IMR-90 (cell line): ENCODE measurements around the gene SEC14L6. TPM values are rescaled to one million over a fixed set of nuclear protein-coding genes. Genes with fewer than 3 reads are reported as not detected.

ENCODE experiments used
- ATAC-seq: fragments of 200-7000 bp; cut with Tn5 transposase; 2 replicates; pipeline ENCODE4 v1.9.1; 2020; ENCODE audit warnings: low read depth, mild to moderate bottlenecking, moderate library complexity
- BruUV-seq: library from RNA; stranded (reverse); fragments of 400-500 nt; replicated peaks from 2 replicates; lab custom pipeline; 2021; lab: Mats Ljungman, UMichigan
- CTCF ChIA-PET: fragments of 300-600 bp; formaldehyde crosslinking; extraction: SDS; loops from one replicate; lab custom pipeline; 2021; ENCODE audit warnings: antibody characterized with exemption; lab: Yijun Ruan, JAX
- POLR2A ChIA-PET: fragments of 300-600 bp; sonication (Branson Sonifier 250); formaldehyde crosslinking; loops from one replicate; lab custom pipeline; 2022; ENCODE audit warnings: antibody characterized with exemption; ENCODE audit not compliant: unreplicated experiment; lab: Charles Lee
- DNase-seq: peaks from one replicate; pipeline ENCODE4 v3.0.0; 2013
- H2AFZ ChIP-seq: replicated peaks from 2 replicates; pipeline ENCODE3; 2013; ENCODE audit warnings: low read length, mild to moderate bottlenecking; ENCODE audit not compliant: poor library complexity
- H2AK5ac ChIP-seq: 2 replicates; pipeline ENCODE4 v1.6.1; 2013; ENCODE audit warnings: low read depth, low read length, inconsistent platforms
- H2AK9ac ChIP-seq: replicated peaks from 2 replicates; pipeline ENCODE3; 2013; ENCODE audit warnings: mild to moderate bottlenecking, low read depth, low read length, moderate library complexity; ENCODE audit not compliant: poor library complexity
- H2BK120ac ChIP-seq: 2 replicates; pipeline ENCODE4 v1.6.1; 2013; ENCODE audit warnings: low read depth, low read length, inconsistent platforms
- H2BK15ac ChIP-seq: 3 replicates; pipeline ENCODE4 v1.6.1; 2013; ENCODE audit warnings: low read depth, low read length, inconsistent platforms
- H2BK20ac ChIP-seq: 2 replicates; pipeline ENCODE4 v1.6.1; 2013; ENCODE audit warnings: low read depth, mild to moderate bottlenecking, inconsistent platforms, low read length, moderate library complexity
- H2BK5ac ChIP-seq: 2 replicates; pipeline ENCODE4 v1.6.1; 2013; ENCODE audit warnings: mild to moderate bottlenecking, low read depth, low read length, inconsistent platforms; ENCODE audit not compliant: poor library complexity, severe bottlenecking
- H3K14ac ChIP-seq: replicated peaks from 2 replicates; pipeline ENCODE4 v1.6.1; 2013; ENCODE audit warnings: low read depth, low read length, inconsistent platforms
- H3K18ac ChIP-seq: 2 replicates; pipeline ENCODE4 v1.6.1; 2013; ENCODE audit warnings: low read depth, low read length, control low read depth
- H3K23ac ChIP-seq: 2 replicates; pipeline ENCODE4 v1.6.1; 2013; ENCODE audit warnings: low read depth, low read length, inconsistent platforms
- H3K27ac ChIP-seq: 2 replicates; pipeline ENCODE4 v1.5.1; 2013; ENCODE audit warnings: mild to moderate bottlenecking, control low read depth, low read length; ENCODE audit not compliant: insufficient read depth
- H3K27me3 ChIP-seq: 2 replicates; pipeline ENCODE4 v1.6.1; 2013; ENCODE audit warnings: low read length; ENCODE audit not compliant: control insufficient read depth, insufficient read depth
- H3K36me3 ChIP-seq: 2 replicates; pipeline ENCODE4 v1.6.1; 2013; ENCODE audit warnings: low read length, mixed read lengths; ENCODE audit not compliant: control insufficient read depth, insufficient read depth
- H3K4ac ChIP-seq: 2 replicates; pipeline ENCODE4 v1.6.1; 2013; ENCODE audit warnings: low read depth, low read length, inconsistent platforms
- H3K4me1 ChIP-seq: 2 replicates; pipeline ENCODE4 v1.6.1; 2013; ENCODE audit warnings: low read length, mixed read lengths; ENCODE audit not compliant: control insufficient read depth, insufficient read depth
- H3K4me2 ChIP-seq: 2 replicates; pipeline ENCODE4 v1.6.1; 2013; ENCODE audit warnings: low read depth, mild to moderate bottlenecking, control low read depth, low read length, moderate library complexity
- H3K4me3 ChIP-seq: 2 replicates; pipeline ENCODE4 v1.5.1; 2013; ENCODE audit warnings: low read depth, mild to moderate bottlenecking, control low read depth, low read length, moderate library complexity; ENCODE audit not compliant: insufficient read depth
- H3K56ac ChIP-seq: 2 replicates; pipeline ENCODE4 v1.6.1; 2013; ENCODE audit warnings: low read length, inconsistent platforms; ENCODE audit not compliant: insufficient read depth; ENCODE audit errors: extremely low read depth
- H3K79me1 ChIP-seq, 2 experiments: 2 replicates each; pipeline ENCODE4 v1.6.1; 2013; ENCODE audit warnings: low read length in 2 of 2, inconsistent platforms in 1 of 2, low read depth in 1 of 2
- H3K9ac ChIP-seq: 2 replicates; pipeline ENCODE4 v1.6.1; 2013; ENCODE audit warnings: low read depth, low read length, control low read depth
- H3K9me1 ChIP-seq: 2 replicates; pipeline ENCODE4 v1.6.1; 2013; ENCODE audit warnings: low read length, inconsistent platforms; ENCODE audit not compliant: insufficient read depth
- H3K9me3 ChIP-seq: 2 replicates; pipeline ENCODE4 v1.6.1; 2013; ENCODE audit warnings: low read length; ENCODE audit not compliant: control insufficient read depth, insufficient read depth
- H4K20me1 ChIP-seq: 2 replicates; pipeline ENCODE4 v1.6.1; 2013; ENCODE audit warnings: low read length, inconsistent platforms; ENCODE audit not compliant: insufficient read depth
- H4K5ac ChIP-seq: 2 replicates; pipeline ENCODE4 v1.6.1; 2013; ENCODE audit warnings: mild to moderate bottlenecking, low read depth, low read length, control low read depth
- H4K8ac ChIP-seq, 2 experiments: 2 replicates each; pipeline ENCODE4 v1.6.1; 2013; ENCODE audit warnings: low read depth in 2 of 2, low read length in 2 of 2, control low read depth in 1 of 2, inconsistent platforms in 1 of 2
- H4K91ac ChIP-seq: 2 replicates; pipeline ENCODE4 v1.6.1; 2013; ENCODE audit warnings: low read depth, low read length, inconsistent platforms; ENCODE audit not compliant: insufficient read depth
- BHLHE40 ChIP-seq: fragments of 150-350 bp; IDR thresholded peaks from 2 replicates; pipeline ENCODE4 v1.6.1; 2016; ENCODE audit warnings: mild to moderate bottlenecking, low read depth, low read length
- CTCF ChIP-seq: conservative IDR thresholded peaks from 2 replicates; pipeline ENCODE4 v1.5.1; 2012; ENCODE audit warnings: mild to moderate bottlenecking, low read depth, low read length, improper control_type of control experiment
- FOS ChIP-seq: fragments of 150-350 bp; IDR thresholded peaks from 2 replicates; pipeline ENCODE4 v1.6.1; 2016; ENCODE audit warnings: low read depth, low read length
- MAFK ChIP-seq: IDR thresholded peaks from 2 replicates; pipeline ENCODE4 v1.6.1; 2012; ENCODE audit warnings: low read depth, low read length, improper control_type of control experiment
- MAZ ChIP-seq: IDR thresholded peaks from 2 replicates; pipeline ENCODE4 v1.6.1; 2012; ENCODE audit warnings: low read depth, mild to moderate bottlenecking, low read length, improper control_type of control experiment, moderate library complexity, borderline replicate concordance
- MXI1 ChIP-seq: IDR thresholded peaks from 2 replicates; pipeline ENCODE4 v1.6.1; 2012; ENCODE audit warnings: low read depth, mild to moderate bottlenecking, low read length, moderate library complexity, borderline replicate concordance
- NFE2L2 ChIP-seq: fragments of 150-350 bp; IDR thresholded peaks from 2 replicates; pipeline ENCODE4 v1.6.1; 2016; ENCODE audit warnings: low read depth, mild to moderate bottlenecking, low read length
- RCOR1 ChIP-seq: IDR thresholded peaks from 2 replicates; pipeline ENCODE4 v1.6.1; 2012; ENCODE audit warnings: mild to moderate bottlenecking, low read length, improper control_type of control experiment; ENCODE audit not compliant: insufficient replicate concordance
- RFX5 ChIP-seq: IDR thresholded peaks from 2 replicates; pipeline ENCODE4 v1.8.0; 2012; ENCODE audit warnings: low read depth, mild to moderate bottlenecking, low read length, moderate library complexity
- SMC3 ChIP-seq: fragments of 150-350 bp; IDR thresholded peaks from 2 replicates; pipeline ENCODE4 v1.6.1; 2016; ENCODE audit warnings: low read depth, mild to moderate bottlenecking, antibody characterized with exemption, low read length, moderate library complexity
- WGBS, 2 experiments: methylation state at CpG; one replicate each; pipeline versions ENCODE4 v1.1.5 to v1.1.7; 2013; ENCODE audit warnings: missing lambda C conversion rate in 2 of 2; ENCODE audit not compliant: insufficient read length in 1 of 2; ENCODE audit errors: extremely low coverage in 2 of 2; 5-methylcytosine and 5-hydroxymethylcytosine counted together
- dilution Hi-C: fragments of 300-500 bp; cut with HindIII; formaldehyde crosslinking; loops from one replicate; pipeline ENCODE4 v1.14.3; 2018; ENCODE audit warnings: low sequenced_read_pairs; ENCODE audit not compliant: unreplicated experiment
- in situ Hi-C: fragments of 300-500 bp; cut with MboI; formaldehyde crosslinking; loops from 3 replicates; pipeline ENCODE4 v1.14.3; 2019; ENCODE audit warnings: low sequenced_read_pairs, inconsistent platforms, mixed read lengths
- intact Hi-C: fragments of 100-400 bp; cut with micrococcal nuclease; formaldehyde crosslinking; loops from 2 replicates; pipeline ENCODE4 v1.10.0; 2022
- polyA plus RNA-seq, 3 experiments: library from polyadenylated mRNA; depleted of rRNA; stranded (reverse); fragments of >200 nt; gene quantifications; 2 replicates each; pipeline ENCODE4 v1.2.3, GENCODE V29; 2012; ENCODE audit warnings: low replicate concordance in 1 of 3
- total RNA-seq: library from RNA; depleted of rRNA; stranded (reverse); fragments of >200 nt; gene quantifications from 2 replicates; pipeline ENCODE4 v1.2.3, GENCODE V29; 2012

SEC14L6 gene
- total and polyA plus RNA-seq, 2 of the 4 experiments (the other 2 are of a cell fraction) = 0.09 TPM; not detected in 1

GRCh38 chr22:30531651-30532608 is 14.6 kb downstream of the SEC14L6 start:
- Histone ChIP-seq H3K23ac (no peak overlapping the region), H3K27me3 (peaks cover 15% of the 10 kb centered on the region), H3K9ac (no peak overlapping the region), H4K8ac (no peak overlapping the region), H2BK15ac (no peak overlapping the region), H2BK120ac (no peak overlapping the region), H2BK5ac (no peak overlapping the region), H3K4ac (no peak overlapping the region), H2AFZ (no peak overlapping the region), H3K9me1 (no peaks in the 10 kb centered on the region), H4K5ac (no peak overlapping the region), H4K91ac (no peak overlapping the region), H3K36me3 (no peaks in the 10 kb centered on the region), H3K4me1 (no peaks in the 10 kb centered on the region), H2AK9ac (peak overlapping the region; percentile 13), H3K14ac (no peak overlapping the region), H3K4me3 (no peak overlapping the region), H3K27ac (no peak overlapping the region), H3K9me3 (no peaks in the 10 kb centered on the region), H4K20me1 (no peaks in the 10 kb centered on the region), H3K56ac (no peak overlapping the region), H2AK5ac (no peak overlapping the region), H3K4me2 (no peak overlapping the region), H3K18ac (no peak overlapping the region), H2BK20ac (no peak overlapping the region), H3K79me1 (no peaks in the 10 kb centered on the region)
- ATAC-seq (no peak), DNase-seq (no peak)
- intact Hi-C loops (no loop called here), in situ Hi-C loops (no loop called here), dilution Hi-C loops (no loop called here)
- WGBS, 2 experiments = 60% methylated on average over 5 of the region's 17 CpGs; no CpG with 5 or more reads in 1 of the 2 experiments
- ChIA-PET POLR2A (interaction anchor here (0.6 kb wide), 1 partner anchor 9 kb away, joined by 4 read pairs; no protein-coding TSS in a partner anchor), CTCF (no interaction called here)
- TF ChIP-seq SMC3 (no peak), BHLHE40 (no peak), FOS (no peak), CTCF (no peak), MAZ (no peak), MAFK (no peak), RCOR1 (no peak), NFE2L2 (no peak), MXI1 (no peak), RFX5 (no peak)
- BruUV-seq = no TSS peak
